ENCODE measurements around the gene SPATA17. TPM values are rescaled to one million over a fixed set of nuclear protein-coding genes. Genes with fewer than 3 reads are reported as not detected.

Gene SPATA17
- total RNA-seq, 3 donors from 2014 or later (not counting 1 experiment from before 2014, with no cell fraction given), result not detected

DNA sequence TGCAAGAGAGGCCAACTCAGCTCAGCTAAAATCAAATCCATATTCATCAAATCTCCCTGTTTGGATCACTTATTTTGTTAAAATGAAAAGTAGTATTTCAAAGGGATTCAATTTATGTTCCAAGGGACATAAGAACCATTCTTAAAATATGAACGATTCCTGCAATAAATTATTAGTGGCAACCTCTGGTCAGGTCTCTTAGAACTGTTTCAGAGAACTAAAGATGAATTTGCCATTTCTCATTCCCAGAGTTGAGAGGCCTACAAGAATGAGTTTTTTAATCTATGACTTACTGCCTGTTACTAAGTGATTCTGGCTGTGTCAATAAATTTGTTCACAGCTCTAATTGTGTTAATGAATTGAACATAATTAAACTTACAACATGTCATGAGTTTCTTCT is 268.5 kb downstream of the SPATA17 start:
- no peaks in the 10 kb centered on the region for H3K27me3 Mint-ChIP-seq (ENCODE audit: low read depth in 2 of 2)
- WGBS (ENCODE audit: insufficient coverage), result 94% methylated on average over 1 of the region's 1 CpG
- H3K36me3 Mint-ChIP-seq, result no peaks in the 10 kb centered on the region
- H3K4me1 ChIP-seq (ENCODE audit: control insufficient read depth, insufficient read depth, low read length), result no peaks in the 10 kb centered on the region
- ATAC-seq (no peak), DNase-seq (no peak)
- TF ChIP-seq, protein P1, sequence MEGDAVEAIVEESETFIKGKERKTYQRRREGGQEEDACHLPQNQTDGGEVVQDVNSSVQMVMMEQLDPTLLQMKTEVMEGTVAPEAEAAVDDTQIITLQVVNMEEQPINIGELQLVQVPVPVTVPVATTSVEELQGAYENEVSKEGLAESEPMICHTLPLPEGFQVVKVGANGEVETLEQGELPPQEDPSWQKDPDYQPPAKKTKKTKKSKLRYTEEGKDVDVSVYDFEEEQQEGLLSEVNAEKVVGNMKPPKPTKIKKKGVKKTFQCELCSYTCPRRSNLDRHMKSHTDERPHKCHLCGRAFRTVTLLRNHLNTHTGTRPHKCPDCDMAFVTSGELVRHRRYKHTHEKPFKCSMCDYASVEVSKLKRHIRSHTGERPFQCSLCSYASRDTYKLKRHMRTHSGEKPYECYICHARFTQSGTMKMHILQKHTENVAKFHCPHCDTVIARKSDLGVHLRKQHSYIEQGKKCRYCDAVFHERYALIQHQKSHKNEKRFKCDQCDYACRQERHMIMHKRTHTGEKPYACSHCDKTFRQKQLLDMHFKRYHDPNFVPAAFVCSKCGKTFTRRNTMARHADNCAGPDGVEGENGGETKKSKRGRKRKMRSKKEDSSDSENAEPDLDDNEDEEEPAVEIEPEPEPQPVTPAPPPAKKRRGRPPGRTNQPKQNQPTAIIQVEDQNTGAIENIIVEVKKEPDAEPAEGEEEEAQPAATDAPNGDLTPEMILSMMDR (IDR thresholded peaks at IDR 0.05), result no peak
- H3K4me3 Mint-ChIP-seq, result no peak overlapping the region
- no peaks in the 10 kb centered on the region for H3K9me3 ChIP-seq (ENCODE audit: control insufficient read depth, insufficient read depth, low read length)
- no peaks in the 10 kb centered on the region for H3K36me3 ChIP-seq (ENCODE audit: control insufficient read depth, insufficient read depth, low read length)
- H3K9me3 Mint-ChIP-seq, result peaks cover 4 to 7% of the 10 kb centered on the region in 2 donors
- H3K27ac ChIP-seq (ENCODE audit: low read length), result no peak overlapping the region
- no peaks in the 10 kb centered on the region for H3K4me1 Mint-ChIP-seq
- intact Hi-C loops (cut with micrococcal nuclease), result no loop called here
- no peak overlapping the region for H3K27ac Mint-ChIP-seq
- no peak overlapping the region for H3K4me3 ChIP-seq (ENCODE audit: low read length)
- no peaks in the 10 kb centered on the region for H3K27me3 ChIP-seq (ENCODE audit: control insufficient read depth, insufficient read depth, low read length)

DNA sequence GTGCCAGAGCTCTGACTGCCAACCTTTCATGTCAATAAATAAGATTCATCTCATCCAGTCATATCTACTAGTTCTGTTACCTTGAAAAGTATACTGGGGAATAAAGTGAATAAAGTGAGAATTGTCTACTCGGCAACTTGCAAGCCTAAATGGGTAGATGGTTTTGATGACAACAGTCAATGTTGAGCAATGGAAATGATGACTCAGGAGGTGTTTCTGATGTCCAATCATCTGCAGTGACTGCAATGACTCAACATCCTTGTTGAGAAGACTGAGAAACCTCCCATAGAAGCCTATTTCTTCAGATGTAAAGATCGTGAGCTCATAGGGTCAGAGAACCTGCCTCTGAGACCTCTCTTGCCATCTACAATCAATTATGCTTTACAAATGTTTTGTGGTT is 276.4 kb downstream of the SPATA17 start:
- no peak overlapping the region for H3K4me3 ChIP-seq (ENCODE audit: low read length)
- intact Hi-C loops (cut with micrococcal nuclease), result no loop called here
- TF ChIP-seq, protein P1 (IDR thresholded peaks at IDR 0.05), result no peak
- Mint-ChIP-seq H3K36me3 (no peaks in the 10 kb centered on the region), H3K27ac (no peak overlapping the region), H3K9me3 (peaks cover 14 to 17% of the 10 kb centered on the region in 2 donors), H3K4me1 (no peaks in the 10 kb centered on the region), H3K27me3 (ENCODE audit: low read depth in 2 of 2) (no peaks in the 10 kb centered on the region), H3K4me3 (no peak overlapping the region)
- WGBS (ENCODE audit: insufficient coverage), result 82% methylated on average over 2 of the region's 2 CpGs
- no peak for DNase-seq
- no peaks in the 10 kb centered on the region for H3K27me3 ChIP-seq (ENCODE audit: control insufficient read depth, insufficient read depth, low read length)
- no peaks in the 10 kb centered on the region for H3K4me1 ChIP-seq (ENCODE audit: control insufficient read depth, insufficient read depth, low read length)
- H3K36me3 ChIP-seq (ENCODE audit: control insufficient read depth, insufficient read depth, low read length), result no peaks in the 10 kb centered on the region
- H3K27ac ChIP-seq (ENCODE audit: low read length), result no peak overlapping the region
- no peak for ATAC-seq
- H3K9me3 ChIP-seq (ENCODE audit: control insufficient read depth, insufficient read depth, low read length), result no peaks in the 10 kb centered on the region

- H3K27ac Mint-ChIP-seq, result no peak overlapping the region
- Histone ChIP-seq H3K9me3 (ENCODE audit: control insufficient read depth, insufficient read depth, low read length) (no peaks in the 10 kb centered on the region), H3K27ac (ENCODE audit: low read length) (no peak overlapping the region), H3K27me3 (ENCODE audit: control insufficient read depth, insufficient read depth, low read length) (no peaks in the 10 kb centered on the region), H3K4me1 (ENCODE audit: control insufficient read depth, insufficient read depth, low read length) (no peaks in the 10 kb centered on the region), H3K36me3 (ENCODE audit: control insufficient read depth, insufficient read depth, low read length) (no peaks in the 10 kb centered on the region), H3K4me3 (ENCODE audit: low read length) (no peak overlapping the region)
- no CpG with 5 or more reads among the region's 3 CpGs for WGBS (ENCODE audit: insufficient coverage)
- no peaks in the 10 kb centered on the region for H3K27me3 Mint-ChIP-seq (ENCODE audit: low read depth in 2 of 2)
- no peak for DNase-seq
- no peak for ATAC-seq
- TF ChIP-seq, protein P1 (IDR thresholded peaks at IDR 0.05), result no peak
- H3K4me1 Mint-ChIP-seq, result no peaks in the 10 kb centered on the region
- intact Hi-C loops (cut with micrococcal nuclease), result no loop called here
- H3K9me3 Mint-ChIP-seq, result peaks cover 20 to 22% of the 10 kb centered on the region in 2 donors
- H3K4me3 Mint-ChIP-seq, result no peak overlapping the region
- no peaks in the 10 kb centered on the region for H3K36me3 Mint-ChIP-seq
These were observed 279.1 kb downstream of the SPATA17 start for GRCh38 chr1:217910203-217910602.

DNA sequence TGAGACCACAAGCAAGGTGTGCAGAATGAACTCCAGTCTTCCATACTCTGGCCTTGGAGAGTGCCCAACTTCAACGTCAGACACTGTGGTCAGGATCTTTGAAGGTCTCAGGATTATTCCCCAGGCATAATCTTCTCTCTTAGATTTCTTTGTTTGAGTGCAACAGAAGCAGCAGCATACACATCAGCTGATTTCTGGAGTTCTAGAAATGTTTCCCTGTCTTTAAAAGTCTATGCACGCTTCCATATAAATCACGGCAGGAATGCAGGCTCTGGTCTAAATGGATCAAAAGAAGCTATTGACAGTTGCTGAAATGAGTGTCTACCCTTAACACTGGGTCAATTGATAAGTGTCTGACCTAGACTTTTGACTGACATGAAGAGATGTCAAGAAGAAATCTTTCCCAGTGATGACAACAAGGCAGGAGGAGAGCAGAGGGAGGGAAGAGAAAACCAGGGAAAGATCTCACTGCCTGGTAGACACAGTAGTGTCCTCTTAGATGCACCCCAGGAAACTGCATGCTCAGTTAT is 279.7 kb downstream of the SPATA17 start:
- H3K36me3 Mint-ChIP-seq, result no peaks in the 10 kb centered on the region
- no peak overlapping the region for H3K4me3 Mint-ChIP-seq
- Histone ChIP-seq H3K27ac (ENCODE audit: low read length) (no peak overlapping the region), H3K36me3 (ENCODE audit: control insufficient read depth, insufficient read depth, low read length) (no peaks in the 10 kb centered on the region), H3K4me1 (ENCODE audit: control insufficient read depth, insufficient read depth, low read length) (no peaks in the 10 kb centered on the region), H3K27me3 (ENCODE audit: control insufficient read depth, insufficient read depth, low read length) (no peaks in the 10 kb centered on the region), H3K4me3 (ENCODE audit: low read length) (no peak overlapping the region), H3K9me3 (ENCODE audit: control insufficient read depth, insufficient read depth, low read length) (no peaks in the 10 kb centered on the region)
- peaks cover 20 to 21% of the 10 kb centered on the region in 2 donors for H3K9me3 Mint-ChIP-seq
- ATAC-seq, result no peak
- no peak overlapping the region for H3K27ac Mint-ChIP-seq
- H3K27me3 Mint-ChIP-seq (ENCODE audit: low read depth in 2 of 2), result no peaks in the 10 kb centered on the region
- WGBS (ENCODE audit: insufficient coverage), result 86% methylated on average over 3 of the region's 3 CpGs
- TF ChIP-seq, protein P1 (IDR thresholded peaks at IDR 0.05), result no peak
- intact Hi-C loops (cut with micrococcal nuclease), result no loop called here
- no peaks in the 10 kb centered on the region for H3K4me1 Mint-ChIP-seq
- DNase-seq, result no peak

All from natural killer cell (primary cell).